T47D (cell line): ENCODE data around the gene SAMD14.

Experiments
- DNase-seq, 2 experiments: peaks; one replicate each; pipeline versions ENCODE4 v3.0.0 to v3.0.0-alpha.2; 2011 to 2012; ENCODE audit warnings: low read depth in 1 of 2, low spot score in 1 of 2
- JUND ChIP-seq: IDR thresholded peaks from 2 replicates; pipeline ENCODE4 v1.6.1; 2012; ENCODE audit warnings: low read depth
- in situ Hi-C: cut with HindIII; loops from 2 replicates; pipeline ENCODE4 v1.10.0; 2016; ENCODE audit warnings: low sequenced_read_pairs, low pct_unique_long_range_greater_than_20kb

SAMD14 gene

GRCh38 chr17:50141745-50142110, 11.8 kb upstream of the SAMD14 start:
- DNase-seq = no peak
- TF ChIP-seq JUND = no peak
- in situ Hi-C loops = no loop called here

GRCh38 chr17:50141026-50141744, 11.2 kb upstream of the SAMD14 start:
- no peak for DNase-seq
- no peak for TF ChIP-seq JUND
- in situ Hi-C loops = no loop called here

- no peak for TF ChIP-seq JUND
- in situ Hi-C loops = no loop called here
- DNase-seq = peak; percentile 83 to 91
These were observed 10.3 kb upstream of the SAMD14 start for GRCh38 chr17:50139950-50140885.

GRCh38 chr17:50139185-50139783, 9.3 kb upstream of the SAMD14 start:
- in situ Hi-C loops = no loop called here
- no peak for DNase-seq
- TF ChIP-seq JUND = no peak

GRCh38 chr17:50137042-50137441, 7.1 kb upstream of the SAMD14 start:
- TF ChIP-seq JUND = no peak
- DNase-seq = no peak
- in situ Hi-C loops = no loop called here

- no peak for TF ChIP-seq JUND
- in situ Hi-C loops = no loop called here
- no peak for DNase-seq
These were observed 6.2 kb upstream of the SAMD14 start for GRCh38 chr17:50136096-50136687.

- no peak for TF ChIP-seq JUND
- no peak for DNase-seq
- in situ Hi-C loops = no loop called here
These were observed 5.5 kb upstream of the SAMD14 start for GRCh38 chr17:50135316-50136095.

GRCh38 chr17:50134206-50135110, 4.5 kb upstream of the SAMD14 start:
- in situ Hi-C loops = no loop called here
- no peak for DNase-seq
- TF ChIP-seq JUND = no peak

GRCh38 chr17:50133769-50134099, 3.8 kb upstream of the SAMD14 start:
- no peak for DNase-seq
- no peak for TF ChIP-seq JUND
- in situ Hi-C loops = no loop called here

- in situ Hi-C loops = no loop called here
- no peak for TF ChIP-seq JUND
- peak in 1 of 2 experiments; percentile 21 for DNase-seq
These were observed 3.2 kb upstream of the SAMD14 start for GRCh38 chr17:50133028-50133768.
